Measurements from ENCODE around the gene LCK. TPM values are rescaled to one million over a fixed set of nuclear protein-coding genes. Genes with fewer than 3 reads are reported as not detected.
A peak's percentile ranks its signal among the peaks of the same experiment; 100 is the strongest.

Gene LCK
- total and polyA plus RNA-seq, 2 experiments from 2014 or later = 0.40 to 0.79 TPM

DNA sequence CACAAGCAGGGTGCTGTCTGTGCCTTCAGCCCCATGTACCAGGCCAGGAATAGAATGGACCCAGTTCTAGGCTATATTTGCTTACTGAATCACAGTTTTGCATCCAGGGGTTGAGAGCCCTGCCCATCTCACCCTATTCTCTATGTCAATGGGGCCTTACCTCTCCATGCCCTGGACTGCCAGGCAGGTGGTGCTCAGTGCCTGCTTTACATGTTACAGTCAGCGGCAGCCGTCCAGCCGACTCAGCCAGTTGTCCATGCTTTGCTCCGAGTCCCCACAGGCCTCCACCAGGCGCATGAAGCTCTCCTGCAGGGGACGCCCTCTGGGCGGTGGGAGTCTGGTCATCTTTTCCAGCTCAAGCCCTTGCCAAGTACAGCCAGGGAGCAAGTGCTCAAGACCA, 16.3 kb upstream of the LCK start:
- TF ChIP-seq, protein P1, sequence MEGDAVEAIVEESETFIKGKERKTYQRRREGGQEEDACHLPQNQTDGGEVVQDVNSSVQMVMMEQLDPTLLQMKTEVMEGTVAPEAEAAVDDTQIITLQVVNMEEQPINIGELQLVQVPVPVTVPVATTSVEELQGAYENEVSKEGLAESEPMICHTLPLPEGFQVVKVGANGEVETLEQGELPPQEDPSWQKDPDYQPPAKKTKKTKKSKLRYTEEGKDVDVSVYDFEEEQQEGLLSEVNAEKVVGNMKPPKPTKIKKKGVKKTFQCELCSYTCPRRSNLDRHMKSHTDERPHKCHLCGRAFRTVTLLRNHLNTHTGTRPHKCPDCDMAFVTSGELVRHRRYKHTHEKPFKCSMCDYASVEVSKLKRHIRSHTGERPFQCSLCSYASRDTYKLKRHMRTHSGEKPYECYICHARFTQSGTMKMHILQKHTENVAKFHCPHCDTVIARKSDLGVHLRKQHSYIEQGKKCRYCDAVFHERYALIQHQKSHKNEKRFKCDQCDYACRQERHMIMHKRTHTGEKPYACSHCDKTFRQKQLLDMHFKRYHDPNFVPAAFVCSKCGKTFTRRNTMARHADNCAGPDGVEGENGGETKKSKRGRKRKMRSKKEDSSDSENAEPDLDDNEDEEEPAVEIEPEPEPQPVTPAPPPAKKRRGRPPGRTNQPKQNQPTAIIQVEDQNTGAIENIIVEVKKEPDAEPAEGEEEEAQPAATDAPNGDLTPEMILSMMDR (IDR thresholded peaks at IDR 0.05; ENCODE audit: poor library complexity) = no peak
- no peaks in the 10 kb centered on the region for H3K4me1 ChIP-seq (ENCODE audit: insufficient read depth)
- no peak overlapping the region for H2AFZ ChIP-seq
- no peaks in the 10 kb centered on the region for H3K9me2 ChIP-seq (replicated peaks; ENCODE audit: insufficient read depth)
- H3K9me3 ChIP-seq (ENCODE audit: low read depth) = no peaks in the 10 kb centered on the region
- 91% methylated on average over 7 of the region's 7 CpGs for WGBS (ENCODE audit: low lambda C conversion rate, missing lambda C conversion rate)
- no peak overlapping the region for H3K27ac ChIP-seq
- H3K36me3 ChIP-seq (replicated peaks; ENCODE audit: insufficient read depth, low read depth) = no peaks in the 10 kb centered on the region
- H3K4me3 ChIP-seq = no peak overlapping the region
- no peaks in the 10 kb centered on the region for H4K20me1 ChIP-seq (ENCODE audit: insufficient read depth, poor library complexity, severe bottlenecking)
- DNase-seq (ENCODE audit: low spot score) = no peak
- H3K27me3 ChIP-seq = no peaks in the 10 kb centered on the region
- no peaks in the 10 kb centered on the region for H3K79me2 ChIP-seq
- H3K4me2 ChIP-seq = no peak overlapping the region

DNA sequence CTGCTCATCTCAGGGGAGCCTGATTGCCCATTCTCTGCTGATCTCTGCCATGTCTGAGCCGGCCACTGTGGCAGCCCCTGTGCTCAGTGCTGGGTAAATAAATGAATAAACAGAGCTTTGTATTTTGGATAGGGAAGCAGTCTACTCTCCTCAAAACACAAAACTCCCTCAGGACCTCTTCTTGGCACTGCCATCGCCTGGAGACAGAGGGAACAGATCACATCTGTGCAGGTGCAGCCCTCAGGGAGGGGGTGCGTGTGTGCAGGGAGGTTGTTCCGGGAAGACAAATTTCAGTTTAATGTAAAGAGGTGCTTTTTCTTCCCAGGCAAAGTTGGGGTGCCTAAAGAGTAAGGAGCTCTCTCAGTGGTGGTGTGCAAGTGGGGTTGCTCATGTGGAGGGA, 11.7 kb upstream of the LCK start:
- H2AFZ ChIP-seq = peak overlapping the region; percentile 94
- H3K27me3 ChIP-seq = no peaks in the 10 kb centered on the region
- H3K27ac ChIP-seq = no peak overlapping the region
- no peaks in the 10 kb centered on the region for H4K20me1 ChIP-seq (ENCODE audit: insufficient read depth, poor library complexity, severe bottlenecking)
- H3K4me1 ChIP-seq (ENCODE audit: insufficient read depth) = peaks cover 4% of the 10 kb centered on the region
- TF ChIP-seq EZH2 (IDR thresholded peaks at IDR 0.05; ENCODE audit: borderline replicate concordance) (no peak), EZH2phosphoT487 (IDR thresholded peaks at IDR 0.05; ENCODE audit: low read depth, severe bottlenecking, unreplicated experiment) (no peak)
- TF ChIP-seq, protein P1 (IDR thresholded peaks at IDR 0.05; ENCODE audit: poor library complexity) = no peak
- no peaks in the 10 kb centered on the region for H3K36me3 ChIP-seq (replicated peaks; ENCODE audit: insufficient read depth, low read depth)
- peak overlapping the region; percentile 99 for H3K4me2 ChIP-seq
- H3K9me3 ChIP-seq (ENCODE audit: low read depth) = no peaks in the 10 kb centered on the region
- peaks cover 2% of the 10 kb centered on the region for H3K79me2 ChIP-seq
- no peak overlapping the region for H3K4me3 ChIP-seq
- WGBS (ENCODE audit: low lambda C conversion rate, missing lambda C conversion rate) = 54% methylated on average over 4 of the region's 4 CpGs
- H3K9me2 ChIP-seq (replicated peaks; ENCODE audit: insufficient read depth) = no peaks in the 10 kb centered on the region
- no peak for DNase-seq (ENCODE audit: low spot score)

DNA sequence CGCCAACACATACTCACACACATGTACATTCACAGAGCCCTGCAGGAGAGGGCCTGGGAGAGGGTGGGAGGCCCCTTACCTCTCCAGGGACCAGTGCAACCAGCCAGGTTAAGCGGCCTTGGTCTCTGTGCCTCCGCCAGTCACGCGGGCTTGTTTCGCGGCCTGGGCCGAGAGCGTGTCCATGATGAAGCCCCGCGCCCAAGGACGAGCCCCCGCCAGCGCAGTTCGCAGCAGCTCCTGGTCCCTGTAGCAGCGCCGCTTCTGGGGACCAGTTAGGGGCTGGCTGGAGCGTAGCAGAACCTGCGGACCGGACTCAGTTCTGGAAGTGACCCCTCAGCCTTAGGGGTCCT, 11.3 kb upstream of the LCK start:
- Histone ChIP-seq H2AFZ (peak overlapping the region; percentile 94), H4K20me1 (ENCODE audit: insufficient read depth, poor library complexity, severe bottlenecking) (no peaks in the 10 kb centered on the region)
- WGBS (ENCODE audit: low lambda C conversion rate, missing lambda C conversion rate) = 16% methylated on average over 20 of the region's 20 CpGs

More for the DNA sequence above, 11.3 kb upstream of the LCK start:
- Histone ChIP-seq H3K4me1 (ENCODE audit: insufficient read depth) (peaks cover 4% of the 10 kb centered on the region), H3K79me2 (peaks cover 2% of the 10 kb centered on the region), H3K36me3 (replicated peaks; ENCODE audit: insufficient read depth, low read depth) (no peaks in the 10 kb centered on the region), H3K4me2 (peak overlapping the region; percentile 99), H3K9me3 (ENCODE audit: low read depth) (no peaks in the 10 kb centered on the region), H3K27me3 (no peaks in the 10 kb centered on the region), H3K9me2 (replicated peaks; ENCODE audit: insufficient read depth) (no peaks in the 10 kb centered on the region), H3K4me3 (peak overlapping the region; percentile 89), H3K27ac (peak overlapping the region; percentile 88)
- TF ChIP-seq, protein P1 (IDR thresholded peaks at IDR 0.05; ENCODE audit: poor library complexity) = no peak
- no peak for DNase-seq (ENCODE audit: low spot score)
